ENCODE results near the gene TSPAN32.

Gene TSPAN32

DNA sequence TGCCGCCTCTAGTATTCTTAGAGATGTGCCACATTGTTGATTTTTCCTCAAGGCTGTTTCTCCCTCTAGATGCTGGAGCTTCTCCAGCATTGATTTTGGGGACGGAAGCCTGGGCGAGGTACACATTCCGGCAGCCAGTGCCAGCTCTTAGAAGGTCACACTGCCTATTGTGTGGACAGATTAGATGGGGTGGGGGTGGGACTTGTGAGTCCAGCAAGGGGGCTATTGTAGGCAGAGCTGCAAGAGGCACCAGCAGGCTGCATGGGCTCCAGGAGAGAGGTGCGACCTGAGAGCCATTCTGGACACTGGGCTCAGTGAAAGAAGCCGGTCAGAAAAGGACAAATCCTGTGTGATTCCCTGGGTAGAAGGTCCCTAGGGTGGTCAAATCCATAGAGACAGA, 12.5 kb upstream of the TSPAN32 start:
- no peak for DNase-seq (ENCODE audit: low read depth)

DNA sequence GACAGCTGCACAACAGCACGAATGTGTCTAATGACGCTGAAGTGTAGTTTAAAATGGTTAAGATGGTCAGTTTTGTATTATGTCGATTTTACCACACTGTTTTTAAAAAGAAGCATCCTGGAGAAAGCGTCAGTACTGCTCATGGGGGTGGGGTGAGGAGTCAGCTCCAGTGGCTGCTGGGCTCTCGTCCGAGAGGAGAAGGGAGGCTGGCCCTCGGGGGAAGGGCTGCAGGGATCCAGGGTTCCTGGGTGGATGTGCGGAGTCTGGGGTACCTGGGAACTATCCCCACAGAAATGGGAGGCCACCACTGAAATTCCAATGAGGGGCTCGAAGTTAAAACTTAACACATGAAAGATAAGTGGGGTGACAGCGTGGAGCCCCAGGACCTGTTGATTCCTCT, 12.0 kb upstream of the TSPAN32 start:
- DNase-seq (ENCODE audit: low read depth): no peak

DNA sequence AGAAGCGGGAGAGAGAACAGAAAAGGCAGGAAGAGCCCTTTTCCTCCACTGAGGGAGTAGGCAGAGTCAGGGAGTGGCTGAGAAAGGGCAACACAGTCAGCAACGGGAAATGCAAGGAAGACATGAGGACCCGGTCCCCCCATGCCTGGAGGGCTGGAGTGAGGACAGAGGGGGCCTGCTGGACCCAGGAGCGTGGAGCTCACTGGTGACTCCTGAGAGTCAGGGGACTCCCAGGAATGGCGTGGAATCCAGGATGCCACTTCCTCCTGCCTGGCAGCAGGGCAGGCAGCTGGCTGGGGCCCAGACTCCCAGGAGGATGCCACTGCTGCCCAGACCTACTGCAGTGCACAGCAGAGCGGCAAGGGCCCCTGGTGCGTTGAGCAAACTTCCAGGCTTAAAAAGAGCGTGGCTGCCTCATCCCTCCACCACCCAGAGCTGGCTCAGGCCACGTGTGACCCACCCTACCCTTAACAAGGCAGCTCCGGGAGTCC, 11.4 kb upstream of the TSPAN32 start:
- DNase-seq (ENCODE audit: low read depth): no peak

DNA sequence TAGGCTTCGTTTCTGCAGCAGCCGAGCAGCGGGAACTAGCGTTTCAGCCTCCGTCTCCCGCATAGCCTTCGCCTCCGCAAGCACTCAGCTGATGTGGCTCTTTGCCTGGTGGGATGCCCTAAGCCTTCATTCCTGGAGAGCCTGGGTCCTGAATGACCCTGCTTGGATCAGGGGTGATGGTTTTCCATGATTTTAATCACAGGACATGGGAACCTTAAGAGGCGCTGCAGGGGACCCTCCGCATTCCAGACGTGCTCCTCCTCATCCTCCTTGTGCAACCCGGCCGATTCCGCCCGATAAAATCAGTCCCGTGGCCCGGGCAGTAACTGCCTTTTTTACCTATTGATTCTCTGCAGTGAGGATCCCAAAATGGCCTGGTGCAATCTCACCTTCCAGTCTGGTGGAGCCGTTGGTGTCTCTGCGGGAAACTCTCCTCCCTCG, 8.3 kb upstream of the TSPAN32 start:
- DNase-seq (ENCODE audit: low read depth): no peak

DNA sequence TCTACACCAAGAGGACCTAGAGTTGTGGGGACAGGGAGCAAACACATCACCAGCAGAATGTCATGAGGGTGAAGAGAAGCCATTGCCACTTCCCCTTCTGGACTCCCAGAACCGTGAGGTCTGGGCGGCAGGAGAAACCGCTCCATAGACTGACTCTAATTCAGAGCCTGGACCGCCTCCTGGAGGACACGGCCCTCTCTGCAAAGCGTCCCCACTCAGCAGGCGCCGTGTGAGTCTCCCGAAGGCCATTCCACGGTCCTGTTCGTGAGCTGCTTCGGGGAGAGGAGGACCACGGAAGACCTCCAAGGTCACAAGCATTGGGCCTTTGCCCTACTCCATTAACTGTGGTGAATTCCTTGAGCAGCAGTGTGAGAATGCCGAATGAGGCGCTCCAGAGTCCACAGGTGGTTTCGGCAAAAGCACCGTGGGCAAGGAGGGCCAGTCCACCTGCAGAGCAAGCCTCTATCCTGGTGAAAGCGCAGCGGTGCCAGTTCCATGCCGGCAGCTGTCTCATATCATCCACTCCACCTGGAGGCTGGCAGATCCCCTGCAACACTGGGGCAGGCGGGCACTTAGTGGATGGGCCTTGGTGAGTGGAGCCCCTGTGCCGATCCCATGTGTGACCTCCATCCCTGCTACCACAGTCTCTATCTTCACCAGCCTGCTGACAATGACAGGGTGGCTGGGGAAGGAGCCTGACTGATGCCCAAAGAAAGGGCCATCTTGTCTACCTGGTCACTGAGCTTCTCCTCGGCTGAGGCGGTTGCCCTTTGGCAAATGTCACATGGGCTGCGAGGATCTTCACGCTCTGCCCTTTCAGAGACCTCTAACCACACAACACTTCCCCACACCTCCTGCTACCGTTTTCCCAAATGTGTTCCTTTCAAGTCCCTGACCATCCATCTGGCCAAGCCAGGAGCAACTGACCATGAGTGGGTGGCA, 7.6 kb upstream of the TSPAN32 start:
- no peak for DNase-seq (ENCODE audit: low read depth)

DNA sequence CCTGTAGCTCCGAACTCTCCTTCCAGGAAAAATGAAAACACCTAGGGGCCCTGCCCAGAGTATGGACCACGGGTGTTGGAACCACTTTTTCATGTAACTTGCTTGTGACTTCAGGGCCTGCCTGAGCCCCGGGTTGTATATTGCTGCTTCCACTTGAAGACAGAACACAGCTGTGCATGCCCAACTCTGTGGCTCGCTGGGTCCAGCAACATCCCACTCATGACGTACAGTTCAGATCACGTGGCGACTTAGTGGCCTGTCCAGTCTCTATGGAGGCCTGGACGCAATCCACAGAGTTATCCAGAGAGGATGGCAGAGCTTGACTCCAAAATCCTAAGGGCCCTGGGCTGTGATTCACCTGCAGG, 6.9 kb upstream of the TSPAN32 start:
- no peak for DNase-seq (ENCODE audit: low read depth)

DNA sequence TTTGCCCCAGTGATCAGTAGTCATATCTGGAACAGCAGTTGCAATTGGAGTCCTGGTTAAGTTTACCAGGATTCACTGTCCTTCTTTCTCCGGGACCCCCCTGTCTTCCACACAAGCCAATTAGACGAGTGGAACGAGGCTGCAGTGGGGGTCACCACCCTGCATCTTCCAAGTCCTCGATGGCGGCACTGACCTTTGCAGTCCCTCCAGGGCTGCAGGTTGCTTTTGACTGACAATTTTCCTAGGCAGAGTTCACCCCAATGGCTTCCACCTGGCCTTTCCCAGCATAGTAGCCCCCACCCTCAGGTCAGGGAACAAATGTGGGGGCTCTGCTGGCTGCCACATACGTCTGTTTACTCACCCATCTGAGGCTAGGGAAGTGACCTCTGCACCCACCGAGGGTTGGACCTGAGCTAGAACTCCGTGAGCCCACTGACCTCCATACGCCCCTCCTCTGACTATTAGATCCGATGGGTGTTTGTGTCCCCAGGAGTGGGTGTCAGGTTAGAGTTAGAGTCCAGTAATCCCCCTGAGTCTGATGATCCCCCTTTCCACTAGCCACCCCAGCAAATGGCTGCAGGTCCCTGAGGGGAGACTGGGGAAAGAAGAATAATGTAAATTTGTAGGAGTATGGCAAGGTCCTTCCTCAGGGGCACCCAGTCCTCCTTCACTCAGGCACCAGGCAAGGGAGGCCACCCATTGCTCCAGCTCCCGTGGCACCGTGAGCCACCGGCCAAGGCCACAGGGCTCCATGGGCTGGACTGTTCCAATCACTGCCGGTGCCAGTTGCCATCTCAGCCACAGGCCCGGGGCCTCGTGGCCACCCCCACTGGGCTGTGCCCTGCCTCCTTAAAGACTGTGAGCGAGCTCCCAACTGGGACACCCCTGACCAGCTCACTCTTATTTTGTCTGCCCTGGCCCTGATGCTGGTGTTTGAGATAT, 5.6 kb upstream of the TSPAN32 start:
- DNase-seq (ENCODE audit: low read depth): no peak

DNA sequence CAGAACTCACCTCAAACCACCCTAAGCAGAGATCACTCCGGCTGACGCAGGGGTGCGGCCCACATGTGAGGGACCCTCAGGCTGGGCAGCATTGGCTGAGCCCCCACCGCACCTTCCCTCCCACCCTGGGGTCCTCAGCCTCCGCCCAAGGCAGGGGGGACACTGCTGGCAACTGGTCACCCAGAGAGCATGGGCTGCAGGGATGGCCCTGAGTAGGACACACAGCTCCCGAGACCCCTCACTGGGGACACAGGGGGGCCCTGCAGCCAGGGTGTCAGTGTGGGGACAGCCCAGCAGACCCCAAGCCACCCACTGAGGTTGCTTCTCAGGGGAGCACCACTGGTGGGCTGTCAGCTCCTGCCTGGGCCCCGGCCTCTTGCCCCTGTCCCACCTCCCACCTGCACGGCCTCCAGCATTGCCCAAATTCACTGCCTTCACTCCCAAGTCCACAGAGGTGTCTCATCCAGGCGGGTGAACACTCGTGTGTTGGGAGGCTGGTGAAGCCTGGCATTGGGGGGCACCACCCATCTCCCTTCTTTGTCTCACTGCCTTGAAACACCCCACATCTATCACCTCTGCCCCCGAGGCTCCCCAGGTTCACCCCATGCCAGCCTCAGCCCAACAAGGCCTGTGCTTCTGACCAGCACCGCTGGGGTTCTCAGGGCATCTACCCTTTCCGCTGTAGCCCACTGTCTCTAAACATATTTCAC, 4.7 kb upstream of the TSPAN32 start:
- DNase-seq (ENCODE audit: low read depth): no peak

DNA sequence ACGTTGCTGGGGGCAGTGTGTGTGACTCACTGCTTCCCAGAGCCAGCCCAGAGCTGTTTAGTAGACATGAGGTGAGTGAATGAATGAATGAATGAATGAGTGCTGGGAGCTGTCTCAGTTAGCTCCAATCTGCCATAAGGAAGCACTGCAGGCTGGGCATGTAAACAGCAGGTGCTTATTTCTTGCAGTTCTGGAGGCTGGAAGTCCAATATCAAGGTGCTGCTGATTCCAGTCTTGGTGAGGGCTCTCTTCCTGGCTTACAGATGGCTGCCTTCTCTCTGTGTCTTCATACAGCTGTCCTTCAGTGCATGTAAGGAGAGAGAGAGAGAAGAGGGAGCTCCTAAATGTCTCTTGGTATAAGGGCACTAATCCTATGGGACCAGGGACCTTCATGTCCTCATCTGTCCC, 4.2 kb upstream of the TSPAN32 start:
- DNase-seq (ENCODE audit: low read depth): no peak

DNA sequence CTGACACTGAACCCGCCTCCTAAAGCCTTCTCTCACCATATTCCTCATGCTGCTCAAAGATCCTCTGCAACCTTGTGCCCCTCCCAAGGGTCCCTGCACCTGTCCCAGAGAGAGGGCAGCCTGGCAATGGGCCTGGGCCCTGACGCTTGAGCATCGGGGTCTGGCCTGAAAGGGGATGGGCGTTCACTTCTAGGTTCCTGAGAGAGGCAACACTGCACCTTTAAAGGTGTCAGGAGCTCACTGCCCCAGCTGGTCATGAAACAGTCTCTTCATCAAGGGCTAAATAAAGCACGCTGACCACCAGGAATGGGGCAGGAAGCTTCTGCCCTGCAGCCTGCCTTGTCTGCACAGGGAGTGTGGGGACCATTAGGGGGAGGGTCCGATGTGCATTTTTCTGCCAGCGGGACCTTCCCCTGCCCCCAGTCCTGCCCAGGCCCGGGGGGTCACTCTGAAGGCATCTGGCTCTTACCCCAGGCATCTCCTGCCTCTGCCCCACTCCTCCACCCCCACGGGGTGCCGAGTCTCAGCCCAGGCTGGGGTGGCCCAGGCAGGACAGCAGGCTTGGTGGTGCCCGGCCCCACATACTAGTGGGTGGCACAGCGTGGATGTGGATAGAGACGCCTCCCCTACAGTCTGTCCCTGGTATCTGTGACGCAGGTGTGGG, 3.5 kb upstream of the TSPAN32 start:
- DNase-seq (ENCODE audit: low read depth): no peak

DNA sequence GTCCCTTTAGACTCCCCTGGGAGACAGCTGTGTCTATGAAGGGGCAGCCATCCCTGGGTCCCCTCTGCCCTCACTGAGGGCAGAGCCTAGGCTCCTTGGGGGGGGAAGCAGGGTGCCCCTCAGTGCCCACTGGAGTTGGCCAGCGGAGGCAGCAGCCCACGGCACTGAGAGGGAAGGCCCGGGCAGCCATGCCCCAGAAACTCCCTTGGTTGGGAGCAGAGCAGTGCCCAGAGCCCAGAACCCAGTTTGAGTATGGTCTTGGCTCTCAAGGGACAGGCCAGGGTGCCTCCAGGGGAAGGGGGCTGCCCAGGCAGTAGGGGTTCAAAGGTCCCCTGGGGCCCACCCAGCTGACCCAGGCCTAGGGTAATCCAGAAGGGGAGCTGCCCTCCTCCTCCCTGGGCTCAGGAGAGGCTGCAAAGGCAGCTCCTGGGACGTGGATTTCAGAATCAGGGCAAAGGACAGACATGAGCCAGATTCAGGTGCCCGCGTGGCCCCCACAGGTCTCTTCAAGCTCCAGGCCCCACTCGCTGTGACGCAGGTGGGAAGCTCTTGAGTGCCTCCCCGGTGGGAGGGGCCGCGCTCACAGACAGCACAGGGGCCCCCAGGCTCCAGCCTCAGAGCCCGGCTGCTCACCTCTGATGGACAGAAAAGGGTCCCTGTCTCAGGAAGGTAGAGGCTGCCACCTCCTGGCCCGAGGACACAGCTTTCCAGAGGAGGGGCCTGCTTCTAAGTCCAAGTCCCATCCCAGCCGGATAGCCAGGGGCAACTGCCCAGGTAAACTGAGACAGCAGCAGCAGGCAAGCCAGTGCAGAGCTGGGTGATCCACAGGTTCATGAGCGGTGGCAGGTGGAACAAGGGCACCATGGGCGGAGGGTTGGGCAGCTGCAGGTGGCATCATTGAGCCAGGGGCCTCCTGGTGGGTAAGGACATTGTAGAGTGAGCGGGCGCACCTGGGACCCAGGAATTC, 2.7 kb upstream of the TSPAN32 start:
- no peak for DNase-seq (ENCODE audit: low read depth)

DNA sequence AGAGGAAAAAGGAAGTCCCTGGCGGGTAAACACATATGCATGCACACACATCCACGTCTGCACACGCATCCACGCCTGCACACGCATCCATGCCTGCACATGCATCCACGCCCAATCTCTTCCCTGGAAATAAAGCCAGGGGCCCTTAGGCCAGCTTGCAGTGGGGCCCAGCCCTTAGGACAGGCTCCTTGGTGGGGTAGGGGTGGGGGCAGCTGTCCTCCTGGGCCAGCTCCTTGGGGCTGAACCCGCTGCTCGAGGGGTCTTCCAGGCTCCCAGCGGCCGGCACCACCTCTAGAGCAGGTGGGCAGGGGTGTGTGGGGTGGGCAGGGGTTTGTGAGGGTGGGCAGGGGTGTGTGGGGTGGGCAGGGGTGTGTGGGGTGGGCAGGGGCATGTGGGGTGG, 2.0 kb upstream of the TSPAN32 start:
- no peak for DNase-seq (ENCODE audit: low read depth)

DNA sequence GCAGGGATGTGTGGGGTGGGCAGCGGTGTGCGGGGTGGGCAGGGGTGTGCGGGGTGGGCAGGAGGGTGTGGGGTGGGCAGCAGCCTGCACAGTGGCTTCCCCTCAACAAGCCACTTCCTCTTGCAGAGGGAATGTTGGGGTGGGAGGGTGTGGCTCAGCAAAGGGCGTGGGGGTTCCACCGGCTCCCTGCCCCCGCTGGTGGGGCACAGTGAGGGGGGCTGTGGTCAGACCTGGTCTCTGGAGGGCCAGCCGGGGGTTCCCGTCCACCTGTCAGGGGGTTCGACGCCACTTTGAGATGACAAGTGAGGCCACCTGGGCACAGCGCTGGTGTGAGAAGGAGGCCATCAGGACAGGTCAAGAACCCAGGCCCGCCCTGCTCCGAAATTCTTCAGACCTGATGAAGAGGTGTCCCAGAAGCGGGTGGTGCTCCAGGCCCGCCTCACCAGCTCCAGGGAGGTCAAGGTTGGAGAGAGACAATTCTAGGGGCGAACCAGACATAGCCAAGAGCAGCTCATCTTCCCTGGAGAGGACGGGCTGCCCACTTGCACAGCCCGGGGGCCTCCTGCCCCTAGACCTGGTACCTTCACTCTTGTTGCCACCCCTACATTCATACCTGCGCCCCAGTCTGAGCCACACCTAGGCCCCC, 1.4 kb upstream of the TSPAN32 start:
- DNase-seq (ENCODE audit: low read depth): no peak

DNA sequence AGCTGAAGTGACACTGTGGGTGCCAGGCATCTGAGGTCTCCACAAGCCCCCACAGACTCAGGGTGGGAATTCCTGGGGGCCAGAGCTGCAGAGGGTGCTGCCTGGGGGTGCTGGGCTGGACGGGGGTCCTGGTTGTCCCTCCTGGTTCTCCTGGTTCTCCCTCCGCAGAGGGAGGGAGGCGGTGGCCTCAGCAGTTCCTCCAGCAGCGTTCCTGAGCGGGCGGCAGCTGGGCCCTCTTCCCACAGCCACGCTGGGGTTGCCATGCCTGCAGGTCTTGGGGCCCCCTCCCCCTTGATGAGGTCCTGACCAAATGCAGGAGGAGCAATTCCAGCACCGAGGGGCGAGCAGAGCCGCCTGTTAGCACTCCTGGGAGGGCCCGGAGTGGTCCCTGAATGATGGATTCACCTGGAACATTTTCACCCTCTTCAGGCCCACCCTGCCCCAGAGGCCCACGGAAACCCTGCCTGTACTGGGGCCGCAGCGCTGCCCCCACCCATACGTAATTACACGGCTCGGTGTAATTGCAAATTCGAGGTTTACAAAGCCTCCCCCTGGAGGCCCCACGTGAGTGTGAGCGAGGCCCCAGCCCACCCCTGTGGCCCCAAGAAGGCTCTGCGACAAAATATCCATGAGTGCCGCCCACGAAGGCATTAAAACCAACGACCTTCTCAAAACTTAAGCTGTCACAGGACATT, 730 bp upstream of the TSPAN32 start:
- DNase-seq (ENCODE audit: low read depth): no peak

DNA sequence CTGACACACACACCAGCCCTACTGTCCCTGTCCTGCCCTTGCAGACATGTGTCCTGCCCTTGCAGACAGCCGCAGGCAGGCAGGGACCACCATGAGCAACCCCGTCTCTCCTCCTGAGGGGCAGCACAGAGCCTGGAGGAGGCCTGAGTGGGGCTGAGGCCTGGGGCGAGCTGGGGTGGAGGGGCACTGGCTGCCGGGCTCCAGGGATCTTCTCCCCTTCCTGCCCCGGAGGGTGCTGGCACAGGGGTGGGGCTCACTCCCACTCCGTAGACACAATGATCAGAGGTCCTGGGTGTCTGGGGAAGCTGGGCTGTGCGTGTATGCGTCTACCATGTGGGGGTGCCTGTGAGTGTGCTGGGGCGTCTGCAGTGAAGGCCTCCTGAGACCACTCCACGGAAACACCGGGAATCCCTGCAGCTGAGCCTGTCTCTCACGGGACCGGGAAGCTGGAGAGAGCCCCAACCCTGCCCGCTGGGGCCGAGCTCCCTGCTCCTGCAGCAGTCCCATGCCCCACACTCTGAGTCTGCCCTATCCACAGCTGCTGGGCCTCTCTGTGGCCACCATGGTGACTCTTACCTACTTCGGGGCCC, 588 bp downstream of the TSPAN32 start:
- DNase-seq (ENCODE audit: low read depth): no peak

DNA sequence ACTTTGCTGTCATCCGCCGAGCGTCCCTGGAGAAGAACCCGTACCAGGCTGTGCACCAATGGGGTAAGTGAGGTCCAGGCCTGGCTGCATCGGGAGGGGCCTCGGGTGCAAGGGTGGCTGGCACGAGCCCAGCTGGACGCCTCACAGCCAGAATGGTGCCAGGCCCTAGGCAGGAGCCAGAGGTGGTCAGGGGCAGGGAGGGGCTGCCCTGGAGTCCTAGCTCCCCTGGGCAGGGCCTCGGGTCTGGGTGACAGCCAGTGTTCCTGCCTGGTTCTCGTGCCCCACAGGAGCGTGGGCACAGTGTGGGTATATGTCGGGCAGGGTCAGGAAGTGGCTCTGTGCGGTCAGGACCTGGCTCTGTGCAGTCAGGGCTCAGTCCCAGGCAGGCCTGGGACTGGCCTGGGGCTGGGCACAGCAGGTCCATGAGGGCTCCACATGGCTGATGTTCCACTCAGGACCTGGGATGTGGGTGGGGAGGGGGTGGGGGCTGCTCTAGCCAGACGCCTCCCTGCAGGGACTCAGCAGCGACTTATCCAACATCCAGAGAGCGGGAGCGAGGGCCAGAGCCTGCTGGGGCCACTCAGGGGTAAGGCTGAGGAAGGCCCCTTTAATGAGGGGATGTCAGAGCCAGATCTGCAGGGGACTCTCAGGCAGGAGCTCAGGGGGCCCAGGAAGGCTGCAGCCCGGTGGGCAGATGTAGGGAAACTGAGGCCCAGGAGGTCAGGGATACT, 1.2 kb downstream of the TSPAN32 start:
- no peak for DNase-seq (ENCODE audit: low read depth)

DNA sequence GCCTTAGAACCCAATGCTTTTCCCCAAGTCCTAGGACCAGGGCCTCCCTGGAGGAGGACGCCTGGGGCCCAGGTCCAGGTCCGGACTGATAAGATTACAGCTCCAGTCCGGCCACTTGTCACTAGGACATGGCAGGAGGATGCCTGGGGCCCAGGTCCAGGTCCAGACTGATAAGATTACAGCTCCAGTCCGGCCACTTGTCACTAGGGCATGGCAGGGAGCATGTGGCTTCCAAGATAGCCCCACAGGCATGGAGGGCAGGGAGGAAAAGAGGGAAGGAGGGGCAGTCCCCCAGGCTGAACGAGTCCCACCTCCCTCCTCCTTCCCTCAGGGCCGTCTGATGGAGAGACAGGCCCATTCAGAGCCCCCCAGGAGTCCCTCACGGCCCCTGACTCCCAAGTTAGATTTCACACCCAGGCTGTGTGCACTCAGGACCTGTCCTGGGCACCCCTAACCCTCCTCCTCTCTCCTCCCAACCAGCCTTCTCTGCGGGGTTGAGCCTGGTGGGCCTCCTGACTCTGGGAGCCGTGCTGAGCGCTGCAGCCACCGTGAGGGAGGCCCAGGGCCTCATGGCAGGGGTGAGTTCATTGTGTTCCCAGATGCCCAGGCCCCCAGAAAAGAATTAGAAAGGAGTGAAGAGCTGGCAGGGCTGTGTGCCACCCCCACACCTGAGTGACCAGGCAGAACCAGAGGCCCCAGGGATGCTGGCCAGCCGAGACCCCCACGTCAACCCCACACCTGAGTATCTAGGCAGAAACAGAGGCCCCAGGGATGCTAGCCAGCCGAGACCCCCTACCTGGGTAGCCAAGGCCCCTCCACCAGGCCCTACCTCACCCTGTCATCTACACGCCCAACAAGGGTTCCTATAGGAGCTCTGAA, 2.1 kb downstream of the TSPAN32 start:
- DNase-seq (ENCODE audit: low read depth): no peak

Measured in fibroblast of the conjunctiva (primary cell).